ENCODE results near the gene GPR135.

GPR135 gene

DNA sequence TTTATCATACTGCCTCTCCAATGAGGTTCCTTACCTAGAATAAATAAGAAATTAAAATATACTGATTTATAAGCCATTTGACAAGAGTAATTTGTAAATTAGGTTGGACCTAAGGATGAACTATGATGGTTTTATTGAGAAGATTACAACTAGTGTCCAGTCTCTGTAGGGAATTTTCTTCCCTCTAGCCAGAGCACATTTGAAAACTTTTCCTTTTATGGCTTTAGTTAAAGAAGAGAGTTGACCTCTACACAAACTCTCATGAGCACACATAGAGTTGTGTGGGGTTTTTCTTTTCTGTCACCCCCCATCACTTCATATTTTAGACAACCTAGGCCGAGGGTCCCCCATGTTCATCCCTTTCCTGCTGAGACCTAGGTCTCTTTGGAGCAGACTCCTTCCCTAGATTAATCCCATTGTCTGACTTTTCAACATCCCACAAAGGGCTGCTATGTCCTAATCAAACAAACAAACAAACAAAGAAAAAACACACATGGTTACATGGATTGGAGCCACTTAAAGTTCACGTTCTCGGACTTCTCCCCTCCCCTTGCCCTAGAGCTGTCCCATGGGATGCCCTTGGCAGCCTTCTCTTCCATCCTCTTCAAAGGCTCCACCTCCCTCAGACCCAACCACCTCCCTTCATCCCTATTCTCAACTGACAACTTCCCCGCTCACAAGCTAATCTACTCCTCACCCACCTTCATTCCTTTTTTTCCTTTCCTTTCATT lies 40.7 kb downstream of the GPR135 start:
- in situ Hi-C loops (cut with MboI; ENCODE audit: low sequenced_read_pairs), result no loop called here

DNA sequence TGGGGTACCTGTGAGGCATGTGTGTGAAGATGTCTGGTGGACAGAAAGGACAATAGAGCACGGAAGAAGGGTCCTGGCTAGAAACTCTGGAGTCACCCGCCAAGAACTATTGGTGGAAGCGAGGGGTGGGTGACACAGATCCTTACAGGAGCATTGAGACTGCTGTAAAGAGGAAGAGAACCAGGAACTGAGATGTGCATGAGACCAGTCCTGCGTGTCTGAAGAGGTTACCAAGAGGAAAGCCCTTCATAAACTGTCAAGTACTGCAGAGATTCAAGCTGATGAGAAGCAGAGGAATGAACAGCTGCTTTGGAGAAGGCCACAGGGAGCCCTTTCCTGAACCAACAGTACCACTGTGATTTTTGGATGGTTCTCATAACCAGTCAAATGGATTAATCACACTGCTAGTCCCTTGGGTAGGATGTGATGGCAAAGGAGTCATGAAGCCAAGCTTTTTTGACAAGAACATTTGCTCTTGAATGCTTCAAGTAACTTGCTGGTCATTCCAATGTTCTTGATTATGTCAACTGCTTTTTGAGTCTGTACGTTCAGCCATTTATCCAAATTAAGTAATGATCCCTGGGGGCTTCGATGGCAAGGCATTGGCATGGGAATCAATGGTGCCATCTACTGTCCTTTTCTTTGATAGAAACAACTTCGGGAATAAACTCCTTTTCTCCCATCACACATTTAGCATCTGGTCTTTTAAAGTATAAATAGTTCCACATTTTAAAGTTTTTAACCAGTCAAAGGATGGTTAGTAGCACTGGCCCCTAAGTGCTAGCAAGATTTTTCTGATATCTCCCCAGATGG lies 42.9 kb downstream of the GPR135 start:
- in situ Hi-C loops (cut with MboI; ENCODE audit: low sequenced_read_pairs), result no loop called here

DNA sequence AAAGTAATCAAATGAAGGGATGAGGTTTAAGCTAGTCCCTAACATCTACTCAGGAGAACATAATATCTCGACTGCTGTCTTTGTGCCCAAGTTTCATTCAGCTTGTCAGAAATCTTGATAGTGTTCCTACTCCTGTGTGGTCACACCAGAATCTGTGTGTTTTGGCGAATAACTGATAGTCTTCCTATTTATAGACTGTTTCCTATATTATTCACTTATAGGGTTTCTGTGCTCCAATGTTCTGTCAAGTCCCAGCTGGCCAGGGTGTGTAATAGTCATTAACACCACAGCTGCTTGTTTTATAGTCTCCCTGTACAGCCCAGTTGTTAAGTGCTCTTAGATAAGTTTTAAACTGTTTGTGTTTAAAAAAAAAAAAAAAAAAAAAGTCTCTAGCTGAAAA lies 45.9 kb downstream of the GPR135 start:
- in situ Hi-C loops (cut with MboI; ENCODE audit: low sequenced_read_pairs), result no loop called here

DNA sequence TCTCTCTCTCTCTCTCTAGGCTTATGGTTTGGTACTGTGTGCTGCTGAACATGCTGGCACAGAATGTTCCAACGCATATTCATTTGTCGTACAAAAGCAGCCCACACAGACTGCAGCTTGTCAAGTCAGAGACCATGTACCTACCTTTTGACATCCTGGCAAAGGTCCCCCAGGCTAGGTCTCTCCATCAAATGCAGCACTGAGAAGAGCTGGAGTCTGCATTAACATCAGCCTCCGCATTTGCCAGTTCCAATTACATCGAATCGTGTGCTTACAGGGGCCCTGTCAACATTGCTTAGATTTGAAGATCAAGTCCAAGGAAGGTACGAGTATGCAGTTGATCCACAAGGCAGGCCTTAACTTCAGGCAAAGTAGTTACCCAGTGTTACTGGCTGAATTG lies 47.9 kb downstream of the GPR135 start:
- in situ Hi-C loops (cut with MboI; ENCODE audit: low sequenced_read_pairs), result no loop called here

DNA sequence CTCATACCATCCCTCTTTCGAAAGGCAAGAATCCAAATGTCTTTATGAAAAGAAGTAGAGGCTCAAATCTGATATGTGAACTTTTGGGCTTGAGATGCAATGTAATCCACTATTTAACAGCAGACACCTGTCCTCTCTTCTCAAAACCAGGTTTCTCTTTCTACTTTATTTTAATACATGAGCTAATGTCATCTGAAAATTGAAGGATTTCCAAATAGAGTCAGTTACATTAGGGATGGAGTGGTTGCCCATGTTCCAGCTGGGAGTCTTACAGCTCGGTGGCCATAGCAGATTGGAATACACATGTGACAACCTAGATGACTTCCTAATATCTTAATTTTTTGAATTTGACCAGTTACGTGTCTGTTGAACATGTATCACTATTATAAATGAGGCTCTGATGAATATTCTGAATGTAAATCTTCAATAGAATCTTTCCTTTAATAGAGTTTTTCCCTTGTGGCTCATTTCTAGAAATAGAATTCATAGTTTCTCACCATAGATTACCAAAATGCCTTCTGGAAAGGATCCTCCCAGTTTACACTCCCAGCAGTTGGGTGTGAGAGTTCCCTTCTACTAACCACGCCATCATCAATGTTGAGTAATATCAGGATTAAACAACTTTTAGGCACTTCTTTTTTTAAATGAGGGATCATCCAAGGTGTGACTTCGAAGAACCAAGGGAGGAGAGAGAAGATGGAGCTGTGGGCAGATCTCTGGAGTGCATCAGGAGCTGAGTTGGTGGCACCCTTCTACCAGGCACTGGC lies 49.2 kb downstream of the GPR135 start:
- in situ Hi-C loops (cut with MboI; ENCODE audit: low sequenced_read_pairs), result no loop called here
